Trophoblast cell (in vitro differentiated cells and primary cell): ENCODE measurements around the gene KCNMA1.

Experiments
- DNase-seq, 2 donors: peaks; one replicate each; pipeline ENCODE4 v3.0.0-alpha.2; 2016
- H2AFZ ChIP-seq: 2 replicates; pipeline ENCODE4 v1.6.1; 2013; ENCODE audit warnings: low read length, moderate library complexity, mild to moderate bottlenecking; ENCODE audit not compliant: insufficient read depth, poor library complexity
- H2AK5ac ChIP-seq: 2 replicates; pipeline ENCODE4 v1.6.1; 2013; ENCODE audit warnings: mild to moderate bottlenecking, low read length
- H2BK120ac ChIP-seq: 2 replicates; pipeline ENCODE4 v1.6.1; 2013; ENCODE audit warnings: low read length, mild to moderate bottlenecking, moderate library complexity; ENCODE audit not compliant: insufficient read depth, poor library complexity
- H2BK12ac ChIP-seq: 2 replicates; pipeline ENCODE4 v1.6.1; 2013; ENCODE audit warnings: mild to moderate bottlenecking, low read length, moderate library complexity
- H2BK5ac ChIP-seq: 2 replicates; pipeline ENCODE4 v1.6.1; 2013; ENCODE audit warnings: low read length, low read depth, moderate library complexity, mild to moderate bottlenecking; ENCODE audit not compliant: poor library complexity
- H3K14ac ChIP-seq: 2 replicates; pipeline ENCODE4 v1.6.1; 2013; ENCODE audit warnings: mild to moderate bottlenecking, low read length
- H3K18ac ChIP-seq: 2 replicates; pipeline ENCODE4 v1.6.1; 2013; ENCODE audit warnings: mild to moderate bottlenecking, low read length
- H3K23ac ChIP-seq: 2 replicates; pipeline ENCODE4 v1.6.1; 2013; ENCODE audit warnings: low read length
- H3K27ac ChIP-seq: 2 replicates; pipeline ENCODE4 v1.5.1; 2013; ENCODE audit warnings: low read depth, mild to moderate bottlenecking, inconsistent platforms, low read length, moderate library complexity
- H3K27me3 ChIP-seq: 2 replicates; pipeline ENCODE4 v1.6.1; 2013; ENCODE audit warnings: inconsistent platforms, mild to moderate bottlenecking, low read length, moderate library complexity; ENCODE audit not compliant: insufficient read depth
- H3K36me3 ChIP-seq, 2 experiments: 1 replicate in 1 of 2; 2 replicates in 1 of 2; pipeline ENCODE4 v1.6.1; 2013; ENCODE audit warnings: low read length in 2 of 2, mild to moderate bottlenecking in 2 of 2, moderate library complexity in 1 of 2; ENCODE audit not compliant: insufficient read depth in 2 of 2, control insufficient read depth in 1 of 2
- H3K4ac ChIP-seq: 2 replicates; pipeline ENCODE4 v1.6.1; 2013; ENCODE audit warnings: low read depth, mild to moderate bottlenecking, low read length, moderate library complexity
- H3K4me1 ChIP-seq, 2 experiments: 1 replicate in 1 of 2; 2 replicates in 1 of 2; pipeline ENCODE4 v1.6.1; 2013; ENCODE audit warnings: low read length in 2 of 2, mild to moderate bottlenecking in 2 of 2, moderate library complexity in 1 of 2; ENCODE audit not compliant: insufficient read depth in 2 of 2, control insufficient read depth in 1 of 2
- H3K4me2 ChIP-seq: 2 replicates; pipeline ENCODE4 v1.6.1; 2013; ENCODE audit warnings: inconsistent platforms, mild to moderate bottlenecking, low read length, moderate library complexity
- H3K4me3 ChIP-seq: 2 replicates; pipeline ENCODE4 v1.5.1; 2013; ENCODE audit warnings: mild to moderate bottlenecking, low read depth, low read length, inconsistent platforms
- H3K79me1 ChIP-seq: one replicate; pipeline ENCODE4 v1.6.1; 2013; ENCODE audit warnings: low read length
- H3K79me2 ChIP-seq: 2 replicates; pipeline ENCODE4 v1.6.1; 2013; ENCODE audit warnings: low read length, mild to moderate bottlenecking; ENCODE audit not compliant: control insufficient read depth, insufficient read depth, poor library complexity
- H3K9ac ChIP-seq: 2 replicates; pipeline ENCODE4 v1.6.1; 2013; ENCODE audit warnings: mild to moderate bottlenecking, low read length
- H3K9me3 ChIP-seq: 2 replicates; pipeline ENCODE4 v1.6.1; 2013; ENCODE audit warnings: low read depth, mild to moderate bottlenecking, control low read depth, inconsistent platforms, low read length; ENCODE audit not compliant: insufficient read depth
- H4K12ac ChIP-seq: 2 replicates; pipeline ENCODE4 v1.6.1; 2013; ENCODE audit warnings: low read depth, mild to moderate bottlenecking, low read length, moderate library complexity
- H4K8ac ChIP-seq: 2 replicates; pipeline ENCODE4 v1.6.1; 2013; ENCODE audit warnings: low read depth, mild to moderate bottlenecking, low read length, moderate library complexity
- H4K91ac ChIP-seq: one replicate; pipeline ENCODE4 v1.6.1; 2013; ENCODE audit warnings: low read depth, mild to moderate bottlenecking, low read length, moderate library complexity
- WGBS: extraction: QIAGEN DNeasy Blood & Tissue Kit; methylation state at CpG from one replicate; pipeline ENCODE4 v1.1.7; 2013; ENCODE audit warnings: missing lambda C conversion rate; ENCODE audit not compliant: insufficient read length, insufficient coverage; ENCODE audit errors: extremely low coverage; 5-methylcytosine and 5-hydroxymethylcytosine counted together

KCNMA1 gene

DNA sequence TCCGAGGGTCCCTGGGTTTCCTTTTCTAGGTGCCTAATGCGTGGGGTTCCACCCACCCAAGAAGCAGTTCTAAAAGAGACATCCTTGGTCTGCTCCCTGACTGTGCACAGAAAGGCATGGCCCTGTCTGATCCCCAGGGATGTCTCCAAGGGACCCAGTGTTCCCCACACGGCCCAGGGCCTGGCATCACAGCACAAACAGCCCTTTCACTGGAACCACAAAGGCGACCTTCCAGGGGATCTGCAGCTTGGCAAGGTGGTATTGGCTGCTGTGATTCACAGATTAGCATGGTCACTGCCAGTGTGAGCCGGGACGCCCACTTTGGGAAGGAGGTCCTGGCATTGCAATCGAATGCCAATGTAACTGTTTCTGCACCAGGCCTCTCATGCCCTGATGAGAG, 6.4 kb downstream of the KCNMA1 start:
- Histone ChIP-seq H3K79me1 (peaks cover 4% of the 10 kb centered on the region), H3K23ac (no peak overlapping the region), H3K18ac (no peak overlapping the region), H3K36me3 (peaks cover 18 to 25% of the 10 kb centered on the region in 2 experiments), H2BK12ac (no peak overlapping the region), H4K91ac (no peak overlapping the region), H3K79me2 (peaks cover 12% of the 10 kb centered on the region), H3K27me3 (no peaks in the 10 kb centered on the region), H3K4ac (peak overlapping the region; percentile 3), H3K9ac (no peak overlapping the region), H2AK5ac (no peak overlapping the region), H2AFZ (no peak overlapping the region), H3K9me3 (no peaks in the 10 kb centered on the region), H3K14ac (no peak overlapping the region), H2BK120ac (no peak overlapping the region), H3K4me1 (peaks cover 0 to 8% of the 10 kb centered on the region in 2 experiments), H4K8ac (no peak overlapping the region), H3K4me3 (no peak overlapping the region), H4K12ac (no peak overlapping the region), H2BK5ac (no peak overlapping the region), H3K27ac (no peak overlapping the region), H3K4me2 (no peak overlapping the region)
- no CpG with 5 or more reads among the region's 7 CpGs for WGBS
- DNase-seq: no peak

DNA sequence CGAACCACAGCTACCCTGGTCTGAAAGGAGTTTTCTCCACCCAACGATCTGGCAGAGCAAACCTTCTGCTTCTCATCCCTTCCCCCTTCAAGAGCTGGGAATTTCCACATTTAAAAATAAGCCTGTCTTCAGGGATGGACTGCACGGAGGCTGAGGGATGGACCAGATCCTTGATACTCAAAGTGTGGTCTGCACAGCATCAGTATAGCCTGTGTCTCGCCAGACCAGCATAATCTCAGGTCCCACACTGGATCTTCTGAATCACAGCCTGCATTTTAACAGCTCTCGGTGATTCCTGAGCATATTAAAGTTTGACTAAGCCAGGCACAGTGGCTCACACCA, 7.1 kb downstream of the KCNMA1 start:
- Histone ChIP-seq H2AFZ (no peak overlapping the region), H2AK5ac (no peak overlapping the region), H3K14ac (no peak overlapping the region), H3K9ac (no peak overlapping the region), H3K36me3 (peaks cover 18 to 25% of the 10 kb centered on the region in 2 experiments), H3K18ac (no peak overlapping the region), H2BK12ac (no peak overlapping the region), H3K4me1 (peaks cover 0 to 3% of the 10 kb centered on the region in 2 experiments), H3K4me3 (no peak overlapping the region), H4K12ac (no peak overlapping the region), H3K27ac (no peak overlapping the region), H4K91ac (no peak overlapping the region), H3K4me2 (no peak overlapping the region), H3K4ac (no peak overlapping the region), H2BK5ac (no peak overlapping the region), H4K8ac (no peak overlapping the region), H2BK120ac (no peak overlapping the region), H3K79me1 (no peaks in the 10 kb centered on the region), H3K79me2 (peaks cover 7% of the 10 kb centered on the region), H3K9me3 (no peaks in the 10 kb centered on the region), H3K27me3 (no peaks in the 10 kb centered on the region), H3K23ac (no peak overlapping the region)
- DNase-seq: no peak
- no CpG with 5 or more reads among the region's 5 CpGs for WGBS

GRCh38 chr10:77629775-77630506, 7.7 kb downstream of the KCNMA1 start:
- no peak overlapping the region for H4K12ac ChIP-seq
- H2BK5ac ChIP-seq: no peak overlapping the region
- H3K27ac ChIP-seq: no peak overlapping the region
- H3K27me3 ChIP-seq: no peaks in the 10 kb centered on the region
- no peaks in the 10 kb centered on the region for H3K79me1 ChIP-seq
- no peak overlapping the region for H3K9ac ChIP-seq
- no peak overlapping the region for H3K23ac ChIP-seq
- H3K4ac ChIP-seq: no peak overlapping the region
- H2BK12ac ChIP-seq: no peak overlapping the region
- no CpG with 5 or more reads among the region's 11 CpGs for WGBS
- no peak overlapping the region for H3K18ac ChIP-seq
- no peak overlapping the region for H4K8ac ChIP-seq
- no peak overlapping the region for H3K14ac ChIP-seq
- H3K4me2 ChIP-seq: no peak overlapping the region
- no peak overlapping the region for H4K91ac ChIP-seq
- no peak overlapping the region for H3K4me3 ChIP-seq
- no peak overlapping the region for H2AK5ac ChIP-seq
- H2AFZ ChIP-seq: no peak overlapping the region
- H3K36me3 ChIP-seq: peaks cover 18 to 25% of the 10 kb centered on the region in 2 experiments
- H3K4me1 ChIP-seq: peaks cover 0 to 2% of the 10 kb centered on the region in 2 experiments
- H2BK120ac ChIP-seq: no peak overlapping the region
- H3K9me3 ChIP-seq: no peaks in the 10 kb centered on the region
- no peak for DNase-seq
- peaks cover 4% of the 10 kb centered on the region for H3K79me2 ChIP-seq

- no peak overlapping the region for H2AFZ ChIP-seq
- no peaks in the 10 kb centered on the region for H3K9me3 ChIP-seq
- H3K4ac ChIP-seq: no peak overlapping the region
- no peaks in the 10 kb centered on the region for H3K27me3 ChIP-seq
- H3K79me2 ChIP-seq: peaks cover 4% of the 10 kb centered on the region
- no peak overlapping the region for H3K4me2 ChIP-seq
- no peak overlapping the region for H4K12ac ChIP-seq
- H3K79me1 ChIP-seq: no peaks in the 10 kb centered on the region
- H4K8ac ChIP-seq: no peak overlapping the region
- H3K14ac ChIP-seq: no peak overlapping the region
- WGBS: no CpG with 5 or more reads among the region's 8 CpGs
- H2AK5ac ChIP-seq: no peak overlapping the region
- H3K23ac ChIP-seq: no peak overlapping the region
- H3K9ac ChIP-seq: no peak overlapping the region
- H3K36me3 ChIP-seq: peaks cover 18 to 22% of the 10 kb centered on the region in 2 experiments
- H3K18ac ChIP-seq: no peak overlapping the region
- no peak overlapping the region for H4K91ac ChIP-seq
- H2BK5ac ChIP-seq: no peak overlapping the region
- H3K27ac ChIP-seq: no peak overlapping the region
- no peak overlapping the region for H2BK120ac ChIP-seq
- H3K4me3 ChIP-seq: no peak overlapping the region
- DNase-seq: no peak
- H2BK12ac ChIP-seq: no peak overlapping the region
- peaks cover 0 to 2% of the 10 kb centered on the region in 2 experiments for H3K4me1 ChIP-seq
Observed at GRCh38 chr10:77628906-77629730, 8.5 kb downstream of the KCNMA1 start.
